Stomach (tissue), 4 donors: ENCODE results near the gene EML6.

Experiments used
- EP300 ChIP-seq: sonication (generic); formaldehyde crosslinking; IDR thresholded peaks from one replicate; pipeline ENCODE4 v1.6.1; 2017; ENCODE audit warnings: antibody characterized with exemption
- POLR2A ChIP-seq, 4 donors: fragments of 450-650 bp; IDR thresholded peaks; one replicate each; pipeline ENCODE4 v1.6.1; 2016; ENCODE audit warnings: antibody characterized with exemption in 4 of 4, control low read depth in 2 of 4, mild to moderate bottlenecking in 1 of 4, moderate library complexity in 1 of 4

DNA sequence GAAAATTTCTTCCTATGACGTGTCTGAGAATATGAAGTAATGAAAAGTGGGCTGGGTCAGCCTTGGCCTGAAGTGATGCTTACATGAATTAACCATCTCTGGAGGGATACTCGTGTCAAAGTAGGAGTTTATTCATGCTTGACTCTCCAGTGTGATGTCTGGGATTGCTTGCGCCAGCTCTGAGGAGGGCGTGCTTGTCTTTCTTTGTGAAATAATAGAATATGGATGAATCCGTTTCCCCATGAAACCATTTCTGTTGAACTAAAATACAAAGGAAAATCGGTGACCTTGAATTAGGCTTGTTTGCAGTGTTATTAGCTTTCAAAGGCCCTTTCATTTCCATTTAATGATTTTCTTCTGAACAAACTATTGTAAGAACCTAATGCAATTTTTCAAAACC lies 77.9 kb downstream of the EML6 start:
- no peak for TF ChIP-seq POLR2A (IDR thresholded peaks at IDR 0.05)
- TF ChIP-seq EP300 = no peak
